ENCODE results near the gene BMPR1B.
"Not testable (repeated sequence)": the region's sequence is repeated elsewhere in the genome, so short reads cannot be mapped to it uniquely, and the experiment has no call there.

The BMPR1B gene

DNA sequence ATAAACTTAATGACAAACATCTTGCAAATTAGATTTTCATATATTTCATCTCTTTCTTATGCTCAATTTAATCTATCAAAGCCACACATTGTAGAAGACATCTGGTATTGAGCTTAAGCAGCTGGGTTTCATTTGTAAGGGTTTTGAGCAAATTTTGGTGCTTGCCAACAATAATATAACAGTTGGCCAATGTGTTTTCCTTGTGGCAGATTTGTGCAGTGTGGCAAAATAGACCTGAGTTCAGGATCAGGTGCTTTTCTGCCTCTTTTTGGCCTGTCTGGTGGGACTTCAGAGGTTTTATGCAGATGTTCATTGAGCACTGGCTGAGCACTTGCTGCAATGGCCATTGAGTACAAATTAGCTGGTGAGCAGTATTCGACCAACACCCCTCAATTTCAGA lies 301.9 kb downstream of the BMPR1B start:
- Histone ChIP-seq H3K27me3 (ENCODE audit: insufficient read depth, low read length) (no peaks in the 10 kb centered on the region), H3K23ac (ENCODE audit: low read length) (no peak overlapping the region), H3K4me2 (ENCODE audit: low read length) (no peak overlapping the region), H2BK12ac (ENCODE audit: low read length) (no peak overlapping the region), H2BK120ac (ENCODE audit: insufficient read depth, low read length, poor library complexity) (no peak overlapping the region), H3K4ac (ENCODE audit: low read depth, low read length) (no peak overlapping the region), H2AK5ac (ENCODE audit: low read length) (no peak overlapping the region), H3K9me3 (ENCODE audit: insufficient read depth, low read depth, low read length) (peaks cover 2% of the 10 kb centered on the region), H3K18ac (ENCODE audit: low read length) (no peak overlapping the region), H3K27ac (ENCODE audit: low read depth, low read length) (no peak overlapping the region), H2BK5ac (ENCODE audit: low read depth, low read length, poor library complexity) (no peak overlapping the region), H3K9ac (ENCODE audit: low read length) (no peak overlapping the region), H4K8ac (ENCODE audit: low read depth, low read length) (no peak overlapping the region), H3K4me3 (ENCODE audit: low read depth, low read length) (no peak overlapping the region), H3K79me1 (ENCODE audit: low read length) (no peaks in the 10 kb centered on the region), H3K36me3 (ENCODE audit: control insufficient read depth in 1 of 2, insufficient read depth in 2 of 2, low read length in 2 of 2) (no peaks in the 10 kb centered on the region), H3K79me2 (ENCODE audit: control insufficient read depth, insufficient read depth, low read length, poor library complexity) (no peaks in the 10 kb centered on the region), H3K14ac (ENCODE audit: low read length) (no peak overlapping the region), H4K91ac (ENCODE audit: low read depth, low read length) (no peak overlapping the region), H3K4me1 (ENCODE audit: control insufficient read depth in 1 of 2, insufficient read depth in 2 of 2, low read length in 2 of 2) (no peaks in the 10 kb centered on the region), H4K12ac (ENCODE audit: low read depth, low read length) (no peak overlapping the region), H2AFZ (ENCODE audit: insufficient read depth, low read length, poor library complexity) (no peak overlapping the region)
- DNase-seq = no peak
- no CpG with 5 or more reads among the region's 1 CpG for WGBS (ENCODE audit: extremely low coverage, insufficient coverage, insufficient read length)

DNA sequence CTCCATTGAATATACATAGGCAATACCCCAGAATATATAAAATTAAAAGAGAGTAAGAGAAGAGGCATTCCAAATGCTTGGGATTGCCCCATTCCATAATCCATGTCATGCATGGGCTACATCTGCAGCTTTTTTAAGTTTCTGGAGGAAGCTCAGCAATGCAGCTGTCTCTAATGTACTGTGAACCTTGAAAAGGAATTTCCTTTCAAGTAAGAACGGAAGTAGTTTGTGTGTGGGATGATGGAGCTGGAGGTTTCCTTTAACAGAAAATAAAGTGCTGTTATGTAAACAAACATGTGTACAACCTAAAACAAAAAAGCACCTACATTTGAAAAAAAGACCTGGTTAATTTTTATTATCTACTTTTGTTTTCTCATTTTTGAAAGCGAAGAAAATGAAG lies 303.5 kb downstream of the BMPR1B start:
- Histone ChIP-seq H3K36me3 (ENCODE audit: control insufficient read depth in 1 of 2, insufficient read depth in 2 of 2, low read length in 2 of 2) (no peaks in the 10 kb centered on the region), H4K12ac (ENCODE audit: low read depth, low read length) (no peak overlapping the region), H3K9ac (ENCODE audit: low read length) (no peak overlapping the region), H3K27me3 (ENCODE audit: insufficient read depth, low read length) (no peaks in the 10 kb centered on the region), H4K8ac (ENCODE audit: low read depth, low read length) (no peak overlapping the region), H3K14ac (ENCODE audit: low read length) (no peak overlapping the region), H3K4me2 (ENCODE audit: low read length) (no peak overlapping the region), H3K18ac (ENCODE audit: low read length) (no peak overlapping the region), H3K23ac (ENCODE audit: low read length) (no peak overlapping the region), H2BK12ac (ENCODE audit: low read length) (no peak overlapping the region), H3K27ac (ENCODE audit: low read depth, low read length) (no peak overlapping the region), H2BK120ac (ENCODE audit: insufficient read depth, low read length, poor library complexity) (no peak overlapping the region), H3K4me1 (ENCODE audit: control insufficient read depth in 1 of 2, insufficient read depth in 2 of 2, low read length in 2 of 2) (no peaks in the 10 kb centered on the region), H3K79me2 (ENCODE audit: control insufficient read depth, insufficient read depth, low read length, poor library complexity) (no peaks in the 10 kb centered on the region), H2BK5ac (ENCODE audit: low read depth, low read length, poor library complexity) (no peak overlapping the region), H3K4ac (ENCODE audit: low read depth, low read length) (no peak overlapping the region), H4K91ac (ENCODE audit: low read depth, low read length) (no peak overlapping the region), H3K79me1 (ENCODE audit: low read length) (no peaks in the 10 kb centered on the region), H2AK5ac (ENCODE audit: low read length) (no peak overlapping the region), H3K9me3 (ENCODE audit: insufficient read depth, low read depth, low read length) (peaks cover 2% of the 10 kb centered on the region), H3K4me3 (ENCODE audit: low read depth, low read length) (no peak overlapping the region), H2AFZ (ENCODE audit: insufficient read depth, low read length, poor library complexity) (no peak overlapping the region)
- DNase-seq = no peak
- WGBS (ENCODE audit: extremely low coverage, insufficient coverage, insufficient read length) = no CpG with 5 or more reads among the region's 2 CpGs

DNA sequence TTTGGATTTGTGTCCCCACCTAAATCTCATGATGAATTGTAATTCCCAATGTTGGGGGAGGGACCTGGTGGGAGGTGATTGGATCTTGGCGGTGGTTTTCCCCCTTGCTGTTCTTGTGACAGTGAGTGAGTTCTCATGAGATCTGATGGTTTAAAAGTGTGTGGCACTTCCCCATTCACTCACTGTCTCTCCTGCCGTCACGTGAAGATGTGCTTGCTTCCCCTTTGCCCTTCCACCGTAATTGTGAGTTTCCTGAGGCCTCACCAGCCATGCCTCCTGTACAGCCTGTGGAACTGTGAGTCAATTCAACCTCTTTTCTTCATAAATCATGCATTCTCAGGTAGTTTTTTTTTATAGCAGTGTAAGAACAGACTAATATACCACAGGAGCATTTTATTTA lies 304.0 kb downstream of the BMPR1B start:
- H3K36me3 ChIP-seq (ENCODE audit: control insufficient read depth in 1 of 2, insufficient read depth in 2 of 2, low read length in 2 of 2); H2BK120ac ChIP-seq (ENCODE audit: insufficient read depth, low read length, poor library complexity); H3K79me1 ChIP-seq (ENCODE audit: low read length); H2AFZ ChIP-seq (ENCODE audit: insufficient read depth, low read length, poor library complexity); H4K91ac ChIP-seq (ENCODE audit: low read depth, low read length); H3K79me2 ChIP-seq (ENCODE audit: control insufficient read depth, insufficient read depth, low read length, poor library complexity); H3K9me3 ChIP-seq (ENCODE audit: insufficient read depth, low read depth, low read length); DNase-seq; H3K4me3 ChIP-seq (ENCODE audit: low read depth, low read length); H3K4me1 ChIP-seq (ENCODE audit: control insufficient read depth in 1 of 2, insufficient read depth in 2 of 2, low read length in 2 of 2); H4K12ac ChIP-seq (ENCODE audit: low read depth, low read length); H4K8ac ChIP-seq (ENCODE audit: low read depth, low read length); H3K9ac ChIP-seq (ENCODE audit: low read length); H2BK5ac ChIP-seq (ENCODE audit: low read depth, low read length, poor library complexity); H3K4ac ChIP-seq (ENCODE audit: low read depth, low read length); H3K23ac ChIP-seq (ENCODE audit: low read length); H3K27ac ChIP-seq (ENCODE audit: low read depth, low read length); H2BK12ac ChIP-seq (ENCODE audit: low read length); H2AK5ac ChIP-seq (ENCODE audit: low read length); H3K14ac ChIP-seq (ENCODE audit: low read length); H3K18ac ChIP-seq (ENCODE audit: low read length); H3K4me2 ChIP-seq (ENCODE audit: low read length); H3K27me3 ChIP-seq (ENCODE audit: insufficient read depth, low read length): not testable (repeated sequence)
- WGBS (ENCODE audit: extremely low coverage, insufficient coverage, insufficient read length) = no CpG with 5 or more reads among the region's 4 CpGs

DNA sequence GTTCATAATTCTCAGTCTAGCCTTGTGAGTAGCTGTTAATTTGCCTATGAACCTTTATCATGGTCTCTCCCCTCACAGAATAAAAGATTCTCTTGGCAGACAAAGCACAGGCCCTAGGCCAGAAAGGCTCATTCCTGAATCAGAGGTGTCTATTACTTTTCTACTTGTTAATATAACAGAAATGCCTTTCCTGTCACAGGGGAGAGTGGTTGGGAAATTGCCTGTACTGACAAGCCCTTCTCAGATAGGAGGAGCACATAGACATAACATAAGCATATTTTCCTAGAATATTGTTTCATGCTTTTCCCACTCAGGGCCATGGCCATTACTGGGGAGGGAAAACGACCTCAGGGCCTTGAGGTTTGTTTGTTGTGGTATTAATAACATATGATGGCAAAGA lies 308.3 kb downstream of the BMPR1B start:
- no CpG with 5 or more reads among the region's 1 CpG for WGBS (ENCODE audit: extremely low coverage, insufficient coverage, insufficient read length)
- Histone ChIP-seq H4K12ac (ENCODE audit: low read depth, low read length) (no peak overlapping the region), H3K9ac (ENCODE audit: low read length) (no peak overlapping the region), H3K27ac (ENCODE audit: low read depth, low read length) (no peak overlapping the region), H3K18ac (ENCODE audit: low read length) (no peak overlapping the region), H3K14ac (ENCODE audit: low read length) (no peak overlapping the region), H3K4ac (ENCODE audit: low read depth, low read length) (no peak overlapping the region), H4K8ac (ENCODE audit: low read depth, low read length) (no peak overlapping the region), H2AK5ac (ENCODE audit: low read length) (no peak overlapping the region), H3K9me3 (ENCODE audit: insufficient read depth, low read depth, low read length) (peaks cover 2% of the 10 kb centered on the region), H3K79me2 (ENCODE audit: control insufficient read depth, insufficient read depth, low read length, poor library complexity) (no peaks in the 10 kb centered on the region), H2BK5ac (ENCODE audit: low read depth, low read length, poor library complexity) (no peak overlapping the region), H3K36me3 (ENCODE audit: control insufficient read depth in 1 of 2, insufficient read depth in 2 of 2, low read length in 2 of 2) (no peaks in the 10 kb centered on the region), H3K4me1 (ENCODE audit: control insufficient read depth in 1 of 2, insufficient read depth in 2 of 2, low read length in 2 of 2) (no peaks in the 10 kb centered on the region), H2BK12ac (ENCODE audit: low read length) (no peak overlapping the region), H3K23ac (ENCODE audit: low read length) (no peak overlapping the region), H2BK120ac (ENCODE audit: insufficient read depth, low read length, poor library complexity) (no peak overlapping the region), H2AFZ (ENCODE audit: insufficient read depth, low read length, poor library complexity) (no peak overlapping the region), H3K4me2 (ENCODE audit: low read length) (no peak overlapping the region), H3K27me3 (ENCODE audit: insufficient read depth, low read length) (no peaks in the 10 kb centered on the region), H3K79me1 (ENCODE audit: low read length) (no peaks in the 10 kb centered on the region), H4K91ac (ENCODE audit: low read depth, low read length) (no peak overlapping the region), H3K4me3 (ENCODE audit: low read depth, low read length) (no peak overlapping the region)
- no peak for DNase-seq

Measured in trophoblast cell (in vitro differentiated cells and primary cell).